Measurements from ENCODE around the gene SRGAP3.

Gene SRGAP3

GRCh38 chr3:9047452-9048346 lies 201.7 kb downstream of the SRGAP3 start:
- no peak for DNase-seq (ENCODE audit: low read depth)

GRCh38 chr3:9045371-9045770 lies 204.1 kb downstream of the SRGAP3 start:
- DNase-seq (ENCODE audit: low read depth) = no peak

- no peak for DNase-seq (ENCODE audit: low read depth)
Measured at GRCh38 chr3:9043063-9043462, 206.4 kb downstream of the SRGAP3 start.

- DNase-seq (ENCODE audit: low read depth) = no peak
Measured at GRCh38 chr3:9041626-9042025, 207.8 kb downstream of the SRGAP3 start.

- no peak for DNase-seq (ENCODE audit: low read depth)
Measured at GRCh38 chr3:9040996-9041395, 208.4 kb downstream of the SRGAP3 start.

- DNase-seq (ENCODE audit: low read depth) = no peak
Measured at GRCh38 chr3:9037144-9037711, 212.2 kb downstream of the SRGAP3 start.

GRCh38 chr3:9036404-9037131 lies 212.9 kb downstream of the SRGAP3 start:
- no peak for DNase-seq (ENCODE audit: low read depth)

GRCh38 chr3:9035961-9036360 lies 213.5 kb downstream of the SRGAP3 start:
- no peak for DNase-seq (ENCODE audit: low read depth)

GRCh38 chr3:9035473-9035872 lies 214.0 kb downstream of the SRGAP3 start:
- no peak for DNase-seq (ENCODE audit: low read depth)

- no peak for DNase-seq (ENCODE audit: low read depth)
Measured at GRCh38 chr3:9033867-9034266, 215.6 kb downstream of the SRGAP3 start.

- no peak for DNase-seq (ENCODE audit: low read depth)
Measured at GRCh38 chr3:9032231-9032777, 217.1 kb downstream of the SRGAP3 start.

- no peak for DNase-seq (ENCODE audit: low read depth)
Measured at GRCh38 chr3:9030034-9030433, 219.4 kb downstream of the SRGAP3 start.

- no peak for DNase-seq (ENCODE audit: low read depth)
Measured at GRCh38 chr3:9028134-9028533, 221.3 kb downstream of the SRGAP3 start.

- no peak for DNase-seq (ENCODE audit: low read depth)
Measured at GRCh38 chr3:9026320-9027045, 223.0 kb downstream of the SRGAP3 start.

- DNase-seq (ENCODE audit: low read depth) = no peak
Measured at GRCh38 chr3:9024341-9024740, 225.1 kb downstream of the SRGAP3 start.

- no peak for DNase-seq (ENCODE audit: low read depth)
Measured at GRCh38 chr3:9023226-9023590, 226.2 kb downstream of the SRGAP3 start.

- no peak for DNase-seq (ENCODE audit: low read depth)
Measured at GRCh38 chr3:9022305-9023225, 226.9 kb downstream of the SRGAP3 start.

- no peak for DNase-seq (ENCODE audit: low read depth)
Measured at GRCh38 chr3:9021271-9022009, 228.0 kb downstream of the SRGAP3 start.

- no peak for DNase-seq (ENCODE audit: low read depth)
Measured at GRCh38 chr3:9020426-9020825, 229.0 kb downstream of the SRGAP3 start.

- DNase-seq (ENCODE audit: low read depth) = no peak
Measured at GRCh38 chr3:9019259-9019961, 230.0 kb downstream of the SRGAP3 start.
